Stimulated activated CD8-positive, alpha-beta memory T cell treated with anti-CD3 and anti-CD28 coated beads, Interleukin-4, amount 100 ng/mL, for 48 hours (primary cell): ENCODE results near the gene TUBD1.

Experiments used
- DNase-seq: peaks from one replicate; pipeline ENCODE4 v3.0.0-alpha.2; 2020

Gene TUBD1

DNA sequence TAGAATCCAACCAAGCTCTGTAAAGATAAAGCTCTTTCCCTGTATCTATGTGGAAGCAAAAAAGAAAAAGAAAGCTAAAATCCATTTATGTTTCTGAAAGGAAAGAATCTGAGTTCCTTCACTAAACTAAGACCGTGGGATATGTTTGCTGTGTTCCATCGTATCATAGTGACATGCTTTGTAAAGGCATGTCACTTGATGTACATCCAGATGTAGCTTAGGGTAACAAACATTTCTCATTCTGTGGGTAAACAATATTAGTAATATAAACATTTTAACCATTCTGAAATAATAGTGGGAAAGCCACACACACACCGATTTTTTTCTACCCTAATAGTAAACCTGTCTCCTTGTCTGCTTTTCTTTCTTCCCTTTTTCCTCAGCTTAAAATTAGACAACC, 78.1 kb downstream of the TUBD1 start:
- DNase-seq: no peak

DNA sequence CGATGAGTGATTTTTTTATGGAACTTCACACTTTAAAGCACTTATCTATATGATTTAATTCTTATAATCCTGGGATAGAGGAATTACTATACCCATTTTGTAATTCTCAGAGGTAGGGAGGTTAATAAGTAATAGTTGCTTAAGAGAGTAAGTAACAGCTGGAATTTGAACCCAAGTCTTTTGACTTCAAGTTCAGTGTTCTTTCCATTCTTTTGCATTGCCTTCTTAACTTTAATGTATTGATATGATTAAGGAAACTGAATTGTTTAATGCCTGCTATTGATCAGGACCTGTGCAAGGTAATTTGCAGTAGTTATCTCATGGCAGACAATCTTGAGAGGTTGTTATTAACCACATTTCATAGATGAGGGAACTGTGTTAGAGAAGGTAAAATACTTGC, 78.5 kb downstream of the TUBD1 start:
- no peak for DNase-seq

GRCh38 chr17:59812139-59812538, 80.6 kb downstream of the TUBD1 start:
- DNase-seq: no peak

DNA sequence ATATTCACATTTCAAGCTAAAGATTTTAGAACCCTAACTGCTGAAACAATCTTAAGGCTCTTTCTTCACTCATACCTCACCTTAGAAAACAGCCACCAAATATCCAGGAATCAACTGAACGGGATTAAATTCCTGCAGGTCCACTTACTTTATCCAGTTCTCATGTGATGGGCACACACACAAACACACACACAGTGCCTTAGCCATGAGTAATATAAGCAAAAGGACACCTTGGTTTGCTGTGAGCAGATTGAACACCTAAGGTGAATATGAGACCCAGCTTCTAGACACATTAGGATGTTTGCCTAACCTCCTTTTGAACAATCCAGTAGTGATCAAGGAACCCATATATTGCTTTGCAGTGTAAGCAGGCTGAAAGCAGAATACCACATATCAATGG, 81.5 kb downstream of the TUBD1 start:
- no peak for DNase-seq

GRCh38 chr17:59810894-59811153, 81.9 kb downstream of the TUBD1 start:
- no peak for DNase-seq
